ENCODE measurements around the gene SCARB1. TPM values are rescaled to one million over a fixed set of nuclear protein-coding genes. Genes with fewer than 3 reads are reported as not detected.

Gene SCARB1
- total and polyA plus RNA-seq, 9 of the 15 experiments (the other 6 are each of a cell fraction or from before 2014, with no cell fraction given) = 0.56 to 157 (median 52.8) TPM

DNA sequence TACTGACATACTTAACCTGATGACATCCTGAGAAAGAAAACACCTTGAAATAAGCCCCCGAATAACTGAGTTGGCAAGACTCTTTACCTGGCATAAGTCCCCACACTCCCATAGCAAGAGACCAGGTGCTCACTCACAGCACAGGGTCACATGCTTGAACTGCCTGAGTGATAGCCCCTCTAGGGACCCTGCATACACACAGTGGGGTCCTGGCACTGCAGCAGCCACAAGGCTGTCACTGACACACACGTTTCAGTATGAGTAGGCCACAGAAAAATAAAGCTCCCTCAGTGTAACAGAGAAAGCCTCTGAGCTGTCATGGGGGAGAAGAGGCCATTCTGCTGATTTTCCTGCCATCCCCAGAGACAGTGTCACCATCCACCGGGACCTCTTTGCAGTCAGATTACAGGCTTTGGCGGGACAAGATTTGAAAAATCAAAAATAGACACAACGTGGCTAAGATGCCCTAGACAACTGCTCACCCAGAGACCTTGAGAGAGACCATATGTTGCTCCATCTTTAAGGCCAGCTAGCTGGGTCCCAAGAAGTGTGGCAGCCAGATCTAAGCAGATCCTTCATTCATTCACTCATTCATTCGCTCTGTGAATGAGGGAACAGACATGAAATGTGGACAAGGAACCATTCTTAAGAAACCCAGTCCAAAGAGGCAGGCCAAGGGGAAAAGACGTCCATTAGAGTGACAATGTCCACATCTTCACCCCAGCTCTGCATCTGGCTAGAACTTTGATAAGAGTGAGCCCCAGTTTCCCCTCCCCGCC, 1.6 kb downstream of the SCARB1 start (continued):
- TF ChIP-seq, protein P1, sequence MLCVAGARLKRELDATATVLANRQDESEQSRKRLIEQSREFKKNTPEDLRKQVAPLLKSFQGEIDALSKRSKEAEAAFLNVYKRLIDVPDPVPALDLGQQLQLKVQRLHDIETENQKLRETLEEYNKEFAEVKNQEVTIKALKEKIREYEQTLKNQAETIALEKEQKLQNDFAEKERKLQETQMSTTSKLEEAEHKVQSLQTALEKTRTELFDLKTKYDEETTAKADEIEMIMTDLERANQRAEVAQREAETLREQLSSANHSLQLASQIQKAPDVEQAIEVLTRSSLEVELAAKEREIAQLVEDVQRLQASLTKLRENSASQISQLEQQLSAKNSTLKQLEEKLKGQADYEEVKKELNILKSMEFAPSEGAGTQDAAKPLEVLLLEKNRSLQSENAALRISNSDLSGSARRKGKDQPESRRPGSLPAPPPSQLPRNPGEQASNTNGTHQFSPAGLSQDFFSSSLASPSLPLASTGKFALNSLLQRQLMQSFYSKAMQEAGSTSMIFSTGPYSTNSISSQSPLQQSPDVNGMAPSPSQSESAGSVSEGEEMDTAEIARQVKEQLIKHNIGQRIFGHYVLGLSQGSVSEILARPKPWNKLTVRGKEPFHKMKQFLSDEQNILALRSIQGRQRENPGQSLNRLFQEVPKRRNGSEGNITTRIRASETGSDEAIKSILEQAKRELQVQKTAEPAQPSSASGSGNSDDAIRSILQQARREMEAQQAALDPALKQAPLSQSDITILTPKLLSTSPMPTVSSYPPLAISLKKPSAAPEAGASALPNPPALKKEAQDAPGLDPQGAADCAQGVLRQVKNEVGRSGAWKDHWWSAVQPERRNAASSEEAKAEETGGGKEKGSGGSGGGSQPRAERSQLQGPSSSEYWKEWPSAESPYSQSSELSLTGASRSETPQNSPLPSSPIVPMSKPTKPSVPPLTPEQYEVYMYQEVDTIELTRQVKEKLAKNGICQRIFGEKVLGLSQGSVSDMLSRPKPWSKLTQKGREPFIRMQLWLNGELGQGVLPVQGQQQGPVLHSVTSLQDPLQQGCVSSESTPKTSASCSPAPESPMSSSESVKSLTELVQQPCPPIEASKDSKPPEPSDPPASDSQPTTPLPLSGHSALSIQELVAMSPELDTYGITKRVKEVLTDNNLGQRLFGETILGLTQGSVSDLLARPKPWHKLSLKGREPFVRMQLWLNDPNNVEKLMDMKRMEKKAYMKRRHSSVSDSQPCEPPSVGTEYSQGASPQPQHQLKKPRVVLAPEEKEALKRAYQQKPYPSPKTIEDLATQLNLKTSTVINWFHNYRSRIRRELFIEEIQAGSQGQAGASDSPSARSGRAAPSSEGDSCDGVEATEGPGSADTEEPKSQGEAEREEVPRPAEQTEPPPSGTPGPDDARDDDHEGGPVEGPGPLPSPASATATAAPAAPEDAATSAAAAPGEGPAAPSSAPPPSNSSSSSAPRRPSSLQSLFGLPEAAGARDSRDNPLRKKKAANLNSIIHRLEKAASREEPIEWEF (CRISPR knock-in tag; IDR thresholded peaks at IDR 0.05) = no peak
- TF ChIP-seq ZNF124 (CRISPR knock-in tag; IDR thresholded peaks at IDR 0.05) (no peak), SMARCE1 (IDR thresholded peaks at IDR 0.05) (no peak), KDM1A (IDR thresholded peaks at IDR 0.05) (0 out of 4 replicates have a peak, but pooled peaks of 1 of the 2 experiments have one; percentile 2), RFX7 (CRISPR knock-in tag; IDR thresholded peaks at IDR 0.05) (no peak), BCL6 (CRISPR knock-in tag; IDR thresholded peaks at IDR 0.05) (no peak), NFE2L1 (tag; IDR thresholded peaks at IDR 0.05; ENCODE audit: borderline replicate concordance, low read depth) (no peak), DDX20 (tag; IDR thresholded peaks at IDR 0.05; ENCODE audit: low read depth) (no peak), RFX5 (IDR thresholded peaks at IDR 0.05; ENCODE audit: low read depth, low read length) (no peak), THRAP3 (IDR thresholded peaks at IDR 0.05; ENCODE audit: borderline replicate concordance) (no peak), ZNF699 (CRISPR knock-in tag; IDR thresholded peaks at IDR 0.05; ENCODE audit: insufficient replicate concordance) (no peak), SLC30A9 (CRISPR knock-in tag; IDR thresholded peaks at IDR 0.05) (no peak), LEF1 (IDR thresholded peaks at IDR 0.05) (no peak), MEF2D (tag; conservative IDR thresholded peaks at IDR 0.05; ENCODE audit: low read depth) (no peak), PHTF2 (CRISPR knock-in tag; IDR thresholded peaks at IDR 0.05) (no peak), ZEB2 (IDR thresholded peaks at IDR 0.05) (no peak), RBM15 (IDR thresholded peaks at IDR 0.05; ENCODE audit: insufficient read depth, low read length) (no peak), MECOM (CRISPR knock-in tag; IDR thresholded peaks at IDR 0.05) (no peak), MTF1 (CRISPR knock-in tag; IDR thresholded peaks at IDR 0.05; ENCODE audit: borderline replicate concordance) (no peak), ELF1 (tag; IDR thresholded peaks at IDR 0.05) (no peak), SIN3A (IDR thresholded peaks at IDR 0.05; ENCODE audit: borderline replicate concordance in 2 of 2, control insufficient read depth in 1 of 2, low read depth in 2 of 2, low read length in 2 of 2) (no peak), MEIS2 (IDR thresholded peaks at IDR 0.05; ENCODE audit: partially characterized antibody) (no peak)
- TF ChIP-seq, protein P2, sequence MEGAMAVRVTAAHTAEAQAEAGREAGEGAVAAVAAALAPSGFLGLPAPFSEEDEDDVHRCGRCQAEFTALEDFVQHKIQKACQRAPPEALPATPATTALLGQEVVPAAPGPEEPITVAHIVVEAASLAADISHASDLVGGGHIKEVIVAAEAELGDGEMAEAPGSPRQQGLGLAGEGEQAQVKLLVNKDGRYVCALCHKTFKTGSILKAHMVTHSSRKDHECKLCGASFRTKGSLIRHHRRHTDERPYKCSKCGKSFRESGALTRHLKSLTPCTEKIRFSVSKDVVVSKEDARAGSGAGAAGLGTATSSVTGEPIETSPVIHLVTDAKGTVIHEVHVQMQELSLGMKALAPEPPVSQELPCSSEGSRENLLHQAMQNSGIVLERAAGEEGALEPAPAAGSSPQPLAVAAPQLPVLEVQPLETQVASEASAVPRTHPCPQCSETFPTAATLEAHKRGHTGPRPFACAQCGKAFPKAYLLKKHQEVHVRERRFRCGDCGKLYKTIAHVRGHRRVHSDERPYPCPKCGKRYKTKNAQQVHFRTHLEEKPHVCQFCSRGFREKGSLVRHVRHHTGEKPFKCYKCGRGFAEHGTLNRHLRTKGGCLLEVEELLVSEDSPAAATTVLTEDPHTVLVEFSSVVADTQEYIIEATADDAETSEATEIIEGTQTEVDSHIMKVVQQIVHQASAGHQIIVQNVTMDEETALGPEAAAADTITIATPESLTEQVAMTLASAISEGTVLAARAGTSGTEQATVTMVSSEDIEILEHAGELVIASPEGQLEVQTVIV (CRISPR knock-in tag; IDR thresholded peaks at IDR 0.05; ENCODE audit: borderline replicate concordance) = no peak
